Inferior parietal cortex (tissue), 1 donor: Measurements from ENCODE around the gene KBTBD4.
"Not testable (repeated sequence)": the region's sequence is repeated elsewhere in the genome, so short reads cannot be mapped to it uniquely, and the experiment has no call there.

Experiments used
- DNase-seq: peaks from one replicate; pipeline ENCODE4 v3.0.0-alpha.2; 2016; ENCODE audit errors: extremely low spot score

The KBTBD4 gene

GRCh38 chr11:47526032-47526431, 52.7 kb downstream of the KBTBD4 start:
- not testable (repeated sequence) for DNase-seq

- peak; percentile 60 for DNase-seq
These were observed 54.4 kb downstream of the KBTBD4 start for GRCh38 chr11:47524291-47524874.

GRCh38 chr11:47523490-47524225, 55.1 kb downstream of the KBTBD4 start:
- no peak for DNase-seq
